GM04504 (cell line): Measurements from ENCODE around the gene EML4.
A peak's percentile ranks its signal among the peaks of the same experiment; 100 is the strongest.

Source experiments
- DNase-seq: peaks from one replicate; pipeline ENCODE4 v3.0.0-alpha.2; 2012; ENCODE audit warnings: low read depth

The EML4 gene

GRCh38 chr2:42196403-42197267 lies 27.5 kb downstream of the EML4 start:
- no peak for DNase-seq

- DNase-seq, result no peak
Measured at GRCh38 chr2:42197792-42198191, 28.6 kb downstream of the EML4 start.

GRCh38 chr2:42198466-42198865 lies 29.3 kb downstream of the EML4 start:
- no peak for DNase-seq

- no peak for DNase-seq
Measured at GRCh38 chr2:42199002-42199401, 29.8 kb downstream of the EML4 start.

GRCh38 chr2:42199626-42200025 lies 30.5 kb downstream of the EML4 start:
- DNase-seq, result no peak

- DNase-seq, result no peak
Measured at GRCh38 chr2:42200926-42201855, 32.0 kb downstream of the EML4 start.

GRCh38 chr2:42202634-42203008 lies 33.5 kb downstream of the EML4 start:
- no peak for DNase-seq

GRCh38 chr2:42203792-42204191 lies 34.6 kb downstream of the EML4 start:
- no peak for DNase-seq

GRCh38 chr2:42205337-42205736 lies 36.2 kb downstream of the EML4 start:
- DNase-seq, result no peak

GRCh38 chr2:42207826-42208225 lies 38.7 kb downstream of the EML4 start:
- no peak for DNase-seq

- no peak for DNase-seq
Measured at GRCh38 chr2:42210203-42210602, 41.0 kb downstream of the EML4 start.

GRCh38 chr2:42211291-42211690 lies 42.1 kb downstream of the EML4 start:
- DNase-seq, result no peak

- DNase-seq, result no peak
Measured at GRCh38 chr2:42214669-42215068, 45.5 kb downstream of the EML4 start.

- peak; percentile 35 for DNase-seq
Measured at GRCh38 chr2:42216694-42217093, 47.5 kb downstream of the EML4 start.

GRCh38 chr2:42217307-42217706 lies 48.2 kb downstream of the EML4 start:
- no peak for DNase-seq

- DNase-seq, result no peak
Measured at GRCh38 chr2:42217914-42218313, 48.8 kb downstream of the EML4 start.

GRCh38 chr2:42218712-42219111 lies 49.6 kb downstream of the EML4 start:
- no peak for DNase-seq

- no peak for DNase-seq
Measured at GRCh38 chr2:42219160-42219559, 50.0 kb downstream of the EML4 start.

- no peak for DNase-seq
Measured at GRCh38 chr2:42220566-42220965, 51.4 kb downstream of the EML4 start.

GRCh38 chr2:42223067-42223854 lies 54.1 kb downstream of the EML4 start:
- DNase-seq, result no peak

- no peak for DNase-seq
Measured at GRCh38 chr2:42223855-42224268, 54.7 kb downstream of the EML4 start.

GRCh38 chr2:42224422-42225067 lies 55.4 kb downstream of the EML4 start:
- DNase-seq, result no peak
